B cell (primary cell): ENCODE data around the gene ASPSCR1.

Experiments used
- EZH2 ChIP-seq: IDR thresholded peaks from 2 replicates; pipeline ENCODE4 v1.6.1; 2012; ENCODE audit warnings: borderline replicate concordance, low read depth, mild to moderate bottlenecking, moderate library complexity, low read length; ENCODE audit not compliant: insufficient read depth, poor library complexity, severe bottlenecking
- TF ChIP-seq, protein P1 (sequence below): fragments of 200-600 bp; IDR thresholded peaks from one replicate; pipeline ENCODE4 v1.8.0; 2022; ENCODE audit warnings: antibody characterized with exemption, mild to moderate bottlenecking

DNA sequence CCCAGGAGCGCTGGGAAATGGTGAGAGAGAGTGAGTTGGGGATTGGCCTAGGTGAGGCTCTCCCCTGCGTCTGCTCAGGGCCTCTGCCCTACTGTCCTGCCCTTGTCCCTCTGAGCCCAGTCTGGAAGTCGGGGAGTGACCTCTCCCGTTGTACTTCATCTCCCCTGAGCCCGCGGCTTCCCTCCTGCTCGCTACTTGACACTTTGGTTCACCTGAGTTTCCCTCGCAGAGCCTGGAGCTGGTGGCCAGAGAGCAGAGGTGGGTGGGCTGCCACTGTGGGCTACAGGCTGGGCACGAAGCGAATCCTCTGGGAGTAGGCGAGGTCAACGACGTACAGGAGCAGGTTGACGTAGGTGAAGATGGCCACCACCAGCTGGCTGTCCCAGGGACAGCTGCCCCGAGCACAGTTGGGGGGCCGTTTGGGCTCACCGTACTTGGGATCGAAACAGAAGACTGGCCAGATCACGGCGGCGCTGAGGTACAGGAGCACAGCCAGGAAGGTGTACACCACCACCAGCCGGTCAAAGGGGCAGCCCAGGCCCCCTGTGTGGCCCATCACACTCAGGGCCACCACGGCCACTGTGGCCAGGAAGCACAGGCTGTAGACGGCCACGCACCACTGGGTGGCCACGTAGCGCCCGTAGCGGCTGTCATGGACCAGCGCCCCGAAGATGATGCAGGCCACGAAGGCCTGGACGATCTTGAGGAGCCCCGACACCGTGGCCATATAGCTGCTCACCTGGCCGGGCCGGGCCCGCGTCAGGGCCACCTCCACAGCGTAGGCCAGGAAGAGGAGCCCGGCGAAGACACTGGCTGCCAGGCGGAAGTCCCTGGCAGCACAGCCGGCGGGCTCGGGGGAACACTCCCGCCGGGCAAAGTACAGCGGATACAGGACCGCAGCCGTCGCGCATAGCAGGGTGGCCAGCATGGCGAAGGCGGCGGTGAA, 36.6 kb upstream of the ASPSCR1 start:
- TF ChIP-seq, protein P1, sequence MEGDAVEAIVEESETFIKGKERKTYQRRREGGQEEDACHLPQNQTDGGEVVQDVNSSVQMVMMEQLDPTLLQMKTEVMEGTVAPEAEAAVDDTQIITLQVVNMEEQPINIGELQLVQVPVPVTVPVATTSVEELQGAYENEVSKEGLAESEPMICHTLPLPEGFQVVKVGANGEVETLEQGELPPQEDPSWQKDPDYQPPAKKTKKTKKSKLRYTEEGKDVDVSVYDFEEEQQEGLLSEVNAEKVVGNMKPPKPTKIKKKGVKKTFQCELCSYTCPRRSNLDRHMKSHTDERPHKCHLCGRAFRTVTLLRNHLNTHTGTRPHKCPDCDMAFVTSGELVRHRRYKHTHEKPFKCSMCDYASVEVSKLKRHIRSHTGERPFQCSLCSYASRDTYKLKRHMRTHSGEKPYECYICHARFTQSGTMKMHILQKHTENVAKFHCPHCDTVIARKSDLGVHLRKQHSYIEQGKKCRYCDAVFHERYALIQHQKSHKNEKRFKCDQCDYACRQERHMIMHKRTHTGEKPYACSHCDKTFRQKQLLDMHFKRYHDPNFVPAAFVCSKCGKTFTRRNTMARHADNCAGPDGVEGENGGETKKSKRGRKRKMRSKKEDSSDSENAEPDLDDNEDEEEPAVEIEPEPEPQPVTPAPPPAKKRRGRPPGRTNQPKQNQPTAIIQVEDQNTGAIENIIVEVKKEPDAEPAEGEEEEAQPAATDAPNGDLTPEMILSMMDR, result no peak
- no peak for TF ChIP-seq EZH2
